ENCODE measurements around the gene CERS5. TPM values are rescaled to one million over a fixed set of nuclear protein-coding genes. Genes with fewer than 3 reads are reported as not detected.

CERS5 gene
- total RNA-seq, 5 donors from 2014 or later (not counting 1 experiment from before 2014, with no cell fraction given) = 41.1 to 58.5 (median 46.2) TPM

DNA sequence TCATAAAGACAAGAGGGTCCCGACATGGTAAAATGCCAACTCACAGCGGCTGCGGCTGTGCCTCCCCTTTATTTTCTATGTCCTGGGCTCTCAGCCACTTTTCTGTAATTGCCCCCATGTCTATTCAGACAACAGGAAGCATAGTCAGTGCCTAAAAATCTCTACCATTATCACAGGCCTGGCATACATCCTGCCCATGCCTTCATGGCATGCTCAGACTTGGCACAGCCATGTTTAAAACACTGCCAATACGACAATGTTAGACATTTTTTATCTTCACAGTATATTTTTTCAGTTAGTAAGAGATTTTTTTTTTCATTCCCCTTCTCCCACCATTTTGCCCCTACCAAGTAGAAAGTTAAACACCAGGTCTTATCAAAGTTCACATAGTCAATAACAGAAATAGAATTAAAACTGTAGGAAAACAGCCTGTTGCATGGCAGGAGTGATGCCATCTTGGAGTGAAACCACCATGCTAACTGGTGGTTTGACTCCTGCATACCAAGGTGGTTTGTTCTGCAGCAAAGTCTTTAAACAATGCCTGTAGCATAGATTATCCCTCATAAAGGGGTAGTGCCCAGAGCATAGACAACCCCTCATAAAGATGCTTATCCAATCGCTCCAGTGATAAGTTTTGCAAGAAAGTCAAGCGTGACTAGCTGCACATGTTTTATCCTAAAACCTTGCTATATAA is 18.9 kb upstream of the CERS5 start:
- Histone ChIP-seq H3K27ac (ENCODE audit: low read length) (no peak overlapping the region), H3K9me3 (no peaks in the 10 kb centered on the region), H3K36me3 (ENCODE audit: control insufficient read depth in 2 of 2, extremely low read depth in 1 of 2, insufficient read depth in 1 of 2, low read length in 1 of 2) (peaks cover 0 to 27% of the 10 kb centered on the region in 2 donors), H3K27me3 (replicated peaks in 1 of 2; ENCODE audit: control insufficient read depth in 2 of 2, extremely low read depth in 1 of 2, insufficient read depth in 2 of 2, low read length in 1 of 2) (no peaks in the 10 kb centered on the region), H3K4me3 (ENCODE audit: control insufficient read depth in 1 of 2, extremely low read depth in 1 of 2, low read length in 1 of 2) (no peak overlapping the region), H3K4me1 (ENCODE audit: control insufficient read depth in 1 of 2, extremely low read depth in 1 of 2, insufficient read depth in 2 of 2, low read length in 2 of 2) (peaks cover 0 to 13% of the 10 kb centered on the region in 2 experiments)
- WGBS (ENCODE audit: insufficient coverage) = 89% methylated on average over 3 of the region's 6 CpGs
- Mint-ChIP-seq H3K4me1 (peaks cover 11 to 24% (median 21%) of the 10 kb centered on the region in 3 donors), H3K36me3 (peaks cover 8% of the 10 kb centered on the region), H3K27me3 (no peaks in the 10 kb centered on the region), H3K27ac (peak overlapping the region; percentile 21 to 42), H3K9me3 (no peaks in the 10 kb centered on the region), H3K4me3 (no peak overlapping the region)
- CTCF ChIA-PET = interaction anchor here in 1 of 2 donors (0.6 to 1.0 kb wide), 2 partner anchors 12 to 53 kb away, joined by 3 read pairs; no protein-coding TSS in a partner anchor
- ATAC-seq (replicated peaks in 1 of 4) = no peak
- POLR2A ChIA-PET = no interaction called here
- DNase-seq = no peak

GRCh38 chr12:50185301-50185895 is 18.2 kb upstream of the CERS5 start:
- ATAC-seq (replicated peaks in 1 of 4) = no peak
- Histone ChIP-seq H3K4me1 (ENCODE audit: control insufficient read depth in 1 of 2, extremely low read depth in 1 of 2, insufficient read depth in 2 of 2, low read length in 2 of 2) (peaks cover 0 to 8% of the 10 kb centered on the region in 2 experiments), H3K27me3 (replicated peaks in 1 of 2; ENCODE audit: control insufficient read depth in 2 of 2, extremely low read depth in 1 of 2, insufficient read depth in 2 of 2, low read length in 1 of 2) (no peaks in the 10 kb centered on the region), H3K27ac (ENCODE audit: low read length) (no peak overlapping the region), H3K9me3 (no peaks in the 10 kb centered on the region), H3K4me3 (ENCODE audit: control insufficient read depth in 1 of 2, extremely low read depth in 1 of 2, low read length in 1 of 2) (no peak overlapping the region), H3K36me3 (ENCODE audit: control insufficient read depth in 2 of 2, extremely low read depth in 1 of 2, insufficient read depth in 1 of 2, low read length in 1 of 2) (peaks cover under 1 to 27% of the 10 kb centered on the region in 2 donors)
- WGBS (ENCODE audit: insufficient coverage) = 60% methylated on average over 4 of the region's 4 CpGs
- Mint-ChIP-seq H3K36me3 (peaks cover 9% of the 10 kb centered on the region), H3K4me1 (peaks cover 11 to 24% (median 21%) of the 10 kb centered on the region in 3 donors), H3K9me3 (no peaks in the 10 kb centered on the region), H3K4me3 (no peak overlapping the region), H3K27ac (peak overlapping the region; percentile 29 to 42), H3K27me3 (no peaks in the 10 kb centered on the region)
- ChIA-PET POLR2A (no interaction called here), CTCF (interaction anchor here in 1 of 2 donors (1.0 kb wide), 1 partner anchor 53 kb away, joined by 3 read pairs; no protein-coding TSS in a partner anchor)
- DNase-seq = no peak

DNA sequence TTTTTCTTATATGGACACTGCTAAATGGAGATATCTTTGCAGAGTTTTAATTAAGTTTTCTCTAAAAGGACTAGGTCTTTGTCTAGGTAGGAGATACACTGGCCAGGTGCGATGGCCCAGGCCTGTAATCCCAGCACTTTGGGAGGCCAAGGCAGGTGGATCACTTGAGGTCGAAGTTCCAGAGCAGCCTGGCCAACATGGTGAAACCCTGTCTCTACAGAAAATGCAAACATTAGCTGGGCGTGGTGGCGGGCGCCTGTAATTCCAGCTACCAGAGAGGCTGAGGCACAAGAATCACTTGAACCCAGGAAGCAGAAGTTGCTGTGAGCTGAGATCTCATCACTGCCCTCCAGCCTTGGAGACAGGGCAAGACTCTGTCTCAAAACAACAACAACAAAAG is 17.1 kb upstream of the CERS5 start:
- H3K4me3 ChIP-seq (ENCODE audit: control insufficient read depth in 1 of 2, extremely low read depth in 1 of 2, low read length in 1 of 2) = no peak overlapping the region
- WGBS (ENCODE audit: insufficient coverage) = 86% methylated on average over 1 of the region's 5 CpGs
- Mint-ChIP-seq H3K36me3 (peaks cover 9% of the 10 kb centered on the region), H3K4me1 (peaks cover 8 to 21% (median 19%) of the 10 kb centered on the region in 3 donors), H3K4me3 (no peak overlapping the region), H3K27me3 (no peaks in the 10 kb centered on the region), H3K9me3 (no peaks in the 10 kb centered on the region), H3K27ac (peak overlapping the region in 1 of 2 donors; percentile 28)
- no peak for ATAC-seq (replicated peaks in 1 of 4)
- no peaks in the 10 kb centered on the region for H3K27me3 ChIP-seq (replicated peaks in 1 of 2; ENCODE audit: control insufficient read depth in 2 of 2, extremely low read depth in 1 of 2, insufficient read depth in 2 of 2, low read length in 1 of 2)
- no peaks in the 10 kb centered on the region for H3K9me3 ChIP-seq
- H3K4me1 ChIP-seq (ENCODE audit: control insufficient read depth in 1 of 2, extremely low read depth in 1 of 2, insufficient read depth in 2 of 2, low read length in 2 of 2) = peaks cover 0 to 8% of the 10 kb centered on the region in 2 experiments
- H3K27ac ChIP-seq (ENCODE audit: low read length) = no peak overlapping the region
- ChIA-PET CTCF (interaction anchor here (0.6 to 0.7 kb wide), 2 partner anchors 355 to 456 kb away, joined by 3 read pairs; no protein-coding TSS in a partner anchor), POLR2A (no interaction called here)
- peaks cover 2 to 32% of the 10 kb centered on the region in 2 donors for H3K36me3 ChIP-seq (ENCODE audit: control insufficient read depth in 2 of 2, extremely low read depth in 1 of 2, insufficient read depth in 1 of 2, low read length in 1 of 2)
- no peak for DNase-seq

- peaks cover 2 to 39% of the 10 kb centered on the region in 2 donors for H3K36me3 ChIP-seq (ENCODE audit: control insufficient read depth in 2 of 2, extremely low read depth in 1 of 2, insufficient read depth in 1 of 2, low read length in 1 of 2)
- CTCF ChIA-PET = interaction anchor here in 1 of 2 donors (0.6 to 0.8 kb wide), 3 partner anchors 39 to 70 kb away, joined by 3 read pairs; partner anchors contain the start of gene COX14
- peak overlapping the region in 1 of 2 donors; percentile 64 for H3K27ac Mint-ChIP-seq
These were observed 15.3 kb upstream of the CERS5 start for GRCh38 chr12:50182461-50182860.

DNA sequence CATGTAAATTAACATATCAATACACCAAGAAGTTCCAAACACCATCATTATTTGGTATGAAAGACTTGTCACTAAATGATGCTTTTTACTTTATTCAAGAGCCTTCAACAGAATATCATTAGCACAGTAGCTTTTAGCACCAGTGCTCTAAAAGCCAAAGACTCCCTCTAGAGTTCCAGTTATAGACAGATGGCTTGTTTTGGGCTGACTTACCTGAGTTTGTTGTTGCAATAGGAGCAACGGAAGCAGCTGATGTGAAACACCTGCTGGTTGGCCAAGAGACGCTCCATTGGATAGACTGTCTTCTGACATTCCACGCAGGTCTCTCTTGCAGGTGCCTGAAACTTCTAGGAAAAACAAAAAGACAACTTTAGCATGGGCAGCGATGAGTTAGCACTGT is 14.5 kb upstream of the CERS5 start:
- Histone ChIP-seq H3K27me3 (replicated peaks in 1 of 2; ENCODE audit: control insufficient read depth in 2 of 2, extremely low read depth in 1 of 2, insufficient read depth in 2 of 2, low read length in 1 of 2) (no peaks in the 10 kb centered on the region), H3K4me1 (ENCODE audit: control insufficient read depth in 1 of 2, extremely low read depth in 1 of 2, insufficient read depth in 2 of 2, low read length in 2 of 2) (no peaks in the 10 kb centered on the region), H3K9me3 (no peaks in the 10 kb centered on the region), H3K36me3 (ENCODE audit: control insufficient read depth in 2 of 2, extremely low read depth in 1 of 2, insufficient read depth in 1 of 2, low read length in 1 of 2) (peaks cover 2 to 42% of the 10 kb centered on the region in 2 donors), H3K27ac (ENCODE audit: low read length) (no peak overlapping the region), H3K4me3 (ENCODE audit: control insufficient read depth in 1 of 2, extremely low read depth in 1 of 2, low read length in 1 of 2) (no peak overlapping the region)
- DNase-seq = no peak
- 93% methylated on average over 3 of the region's 4 CpGs for WGBS (ENCODE audit: insufficient coverage)
- H3K36me3 Mint-ChIP-seq = peaks cover 22% of the 10 kb centered on the region
- CTCF ChIA-PET = interaction anchor here (0.6 to 0.7 kb wide), 4 partner anchors 52 to 108 kb away, joined by 3 to 10 read pairs (median 6); no protein-coding TSS in a partner anchor
- H3K27ac Mint-ChIP-seq = no peak overlapping the region
- no peaks in the 10 kb centered on the region for H3K27me3 Mint-ChIP-seq
- POLR2A ChIA-PET = interaction anchor here (0.6 to 0.7 kb wide), 3 partner anchors 69 to 1016 kb away, joined by 3 to 7 read pairs (median 5); partner anchors contain the start of gene COX14 (in 1 of the 2)
- ATAC-seq (replicated peaks in 1 of 4) = no peak
- H3K9me3 Mint-ChIP-seq = no peaks in the 10 kb centered on the region
- H3K4me1 Mint-ChIP-seq = peaks cover 0 to 4% (median 4%) of the 10 kb centered on the region in 3 donors
- no peak overlapping the region for H3K4me3 Mint-ChIP-seq

More at GRCh38 chr12:50182461-50182860, 15.3 kb upstream of the CERS5 start:
- no peaks in the 10 kb centered on the region for H3K27me3 Mint-ChIP-seq
- no peaks in the 10 kb centered on the region for H3K9me3 Mint-ChIP-seq
- ATAC-seq (replicated peaks in 1 of 4) (no peak), DNase-seq (no peak)
- H3K27me3 ChIP-seq (replicated peaks in 1 of 2; ENCODE audit: control insufficient read depth in 2 of 2, extremely low read depth in 1 of 2, insufficient read depth in 2 of 2, low read length in 1 of 2) = no peaks in the 10 kb centered on the region
- no peak overlapping the region for H3K4me3 Mint-ChIP-seq
- peaks cover 0 to 9% (median 7%) of the 10 kb centered on the region in 3 donors for H3K4me1 Mint-ChIP-seq
- no peak overlapping the region for H3K4me3 ChIP-seq (ENCODE audit: control insufficient read depth in 1 of 2, extremely low read depth in 1 of 2, low read length in 1 of 2)
- H3K4me1 ChIP-seq (ENCODE audit: control insufficient read depth in 1 of 2, extremely low read depth in 1 of 2, insufficient read depth in 2 of 2, low read length in 2 of 2) = no peaks in the 10 kb centered on the region
- peaks cover 17% of the 10 kb centered on the region for H3K36me3 Mint-ChIP-seq
- no peaks in the 10 kb centered on the region for H3K9me3 ChIP-seq
- POLR2A ChIA-PET = interaction anchor here in 1 of 2 donors (0.5 to 0.6 kb wide), 2 partner anchors 33 to 203 kb away, joined by 3 to 4 read pairs; no protein-coding TSS in a partner anchor
- no peak overlapping the region for H3K27ac ChIP-seq (ENCODE audit: low read length)

GRCh38 chr12:50175716-50176026 is 8.5 kb upstream of the CERS5 start:
- POLR2A ChIA-PET = interaction anchor here in 1 of 2 donors (0.7 kb wide), 1 partner anchor 8 kb away, joined by 4 read pairs; the partner anchor contains the start of gene CERS5
- no peak for ATAC-seq (replicated peaks in 1 of 4)
- H3K4me3 ChIP-seq (ENCODE audit: control insufficient read depth in 1 of 2, extremely low read depth in 1 of 2, low read length in 1 of 2) = no peak overlapping the region
- Mint-ChIP-seq H3K36me3 (peaks cover 16% of the 10 kb centered on the region), H3K4me1 (no peaks in the 10 kb centered on the region), H3K9me3 (no peaks in the 10 kb centered on the region), H3K27me3 (no peaks in the 10 kb centered on the region), H3K27ac (no peak overlapping the region), H3K4me3 (no peak overlapping the region)
- H3K36me3 ChIP-seq (ENCODE audit: control insufficient read depth in 2 of 2, extremely low read depth in 1 of 2, insufficient read depth in 1 of 2, low read length in 1 of 2) = peaks cover 2 to 26% of the 10 kb centered on the region in 2 donors
- H3K27ac ChIP-seq (ENCODE audit: low read length) = no peak overlapping the region
- H3K4me1 ChIP-seq (ENCODE audit: control insufficient read depth in 1 of 2, extremely low read depth in 1 of 2, insufficient read depth in 2 of 2, low read length in 2 of 2) = no peaks in the 10 kb centered on the region
- no peaks in the 10 kb centered on the region for H3K27me3 ChIP-seq (replicated peaks in 1 of 2; ENCODE audit: control insufficient read depth in 2 of 2, extremely low read depth in 1 of 2, insufficient read depth in 2 of 2, low read length in 1 of 2)
- no CpG with 5 or more reads among the region's 1 CpG for WGBS (ENCODE audit: insufficient coverage)
- DNase-seq = no peak
- CTCF ChIA-PET = interaction anchor here (0.5 to 2.0 kb wide), 25 partner anchors 8 to 108 kb away, joined by 3 to 31 read pairs (median 5); partner anchors contain the start of genes CERS5 (in 1 of the 2), COX14 (in 1 of the 2) and SMARCD1 (in 1 of the 2)
- H3K9me3 ChIP-seq = no peaks in the 10 kb centered on the region
